B cell (primary cell): ENCODE data around the gene ARL6IP4. TPM values are rescaled to one million over a fixed set of nuclear protein-coding genes. Genes with fewer than 3 reads are reported as not detected.

ENCODE experiments used
- ATAC-seq: fragments of 200-7000 bp; cut with Tn5 transposase; one replicate; pipeline ENCODE4 v1.10.0; 2021; ENCODE audit warnings: low read depth, mild to moderate bottlenecking, moderate number of reproducible peaks, moderate library complexity
- CTCF ChIA-PET: fragments of 350-600 bp; sonication (Branson Sonifier 250); formaldehyde crosslinking; loops from one replicate; lab custom pipeline; 2021; ENCODE audit warnings: antibody characterized with exemption, inconsistent platforms; lab: Charles Lee
- POLR2A ChIA-PET: fragments of 350-600 bp; sonication (Branson Sonifier 250); formaldehyde crosslinking; loops from one replicate; lab custom pipeline; 2021; ENCODE audit warnings: antibody characterized with exemption; lab: Charles Lee
- DNase-seq: peaks from one replicate; pipeline ENCODE4 v3.0.0; 2013
- H2AFZ ChIP-seq: 2 replicates; pipeline ENCODE4 v1.6.1; 2012; ENCODE audit warnings: mild to moderate bottlenecking, low read depth, low read length; ENCODE audit not compliant: insufficient read depth, poor library complexity, severe bottlenecking
- H3K27ac ChIP-seq, 2 donors: 1 replicate in 1 of 2; 2 replicates in 1 of 2; pipeline ENCODE4 v1.5.1; 2012 to 2013; ENCODE audit warnings: low read length in 2 of 2, mild to moderate bottlenecking in 2 of 2, moderate library complexity in 1 of 2
- H3K27me3 ChIP-seq, 4 experiments: fragments of 200-600 bp in 1 of 4; sonication (generic) in 1 of 4; replicated peaks in 1 of 4; 1 replicate in 2 of 4; 2 replicates in 2 of 4; pipeline versions ENCODE4 v1.6.1 to v1.7.0; 2013 to 2016; ENCODE audit warnings: low read length in 3 of 4, mild to moderate bottlenecking in 2 of 4, mixed read lengths in 1 of 4, moderate library complexity in 1 of 4; ENCODE audit not compliant: insufficient read depth in 4 of 4, control insufficient read depth in 3 of 4; ENCODE audit errors: control extremely low read depth in 1 of 4
- H3K36me3 ChIP-seq, 2 experiments: replicated peaks in 1 of 2; 1 replicate in 1 of 2; 2 replicates in 1 of 2; pipeline versions ENCODE4 v1.6.1 to v1.7.1; 2013; ENCODE audit warnings: low read length in 1 of 2; ENCODE audit not compliant: insufficient read depth in 2 of 2, control insufficient read depth in 1 of 2; ENCODE audit errors: control extremely low read depth in 1 of 2, extremely low read depth in 1 of 2
- H3K4me1 ChIP-seq, 2 donors: fragments of 200-600 bp in 1 of 2; sonication (generic) in 1 of 2; 1 replicate in 1 of 2; 2 replicates in 1 of 2; pipeline versions ENCODE4 v1.5.1 to v1.6.1; 2013 to 2017; ENCODE audit warnings: low read length in 2 of 2; ENCODE audit not compliant: control insufficient read depth in 2 of 2, insufficient read depth in 2 of 2
- H3K4me2 ChIP-seq: replicated peaks from 2 replicates; pipeline ENCODE3; 2012; ENCODE audit warnings: mild to moderate bottlenecking, low read depth, low read length; ENCODE audit not compliant: poor library complexity, severe bottlenecking
- H3K4me3 ChIP-seq, 5 experiments: fragments of 200-600 bp in 1 of 5; sonication (generic) in 1 of 5; 1 replicate in 3 of 5; 2 replicates in 2 of 5; pipeline versions ENCODE4 v1.5.1 to v1.7.0; 2011 to 2016; ENCODE audit warnings: low read length in 4 of 5, mild to moderate bottlenecking in 4 of 5, low read depth in 2 of 5, control low read depth in 1 of 5, moderate library complexity in 1 of 5; ENCODE audit not compliant: insufficient read depth in 1 of 5; ENCODE audit errors: control extremely low read depth in 1 of 5, extremely low read depth in 1 of 5
- H3K79me2 ChIP-seq: fragments of 200-600 bp; sonication (generic); one replicate; pipeline ENCODE4 v1.6.0; 2016; ENCODE audit warnings: low read length; ENCODE audit not compliant: control insufficient read depth, insufficient read depth
- H3K9ac ChIP-seq: fragments of 200-600 bp; sonication (generic); 2 replicates; pipeline ENCODE4 v1.6.1; 2017; ENCODE audit warnings: mild to moderate bottlenecking, low read length, moderate library complexity
- H3K9me3 ChIP-seq, 3 donors: one replicate each; pipeline versions ENCODE4 v1.6.1 to v1.7.1; 2013; ENCODE audit warnings: low read length in 2 of 3; ENCODE audit not compliant: control insufficient read depth in 2 of 3, insufficient read depth in 1 of 3; ENCODE audit errors: control extremely low read depth in 1 of 3
- H4K20me1 ChIP-seq: 2 replicates; pipeline ENCODE4 v1.6.0; 2012; ENCODE audit warnings: mild to moderate bottlenecking, low read length; ENCODE audit not compliant: insufficient read depth, control insufficient read depth, poor library complexity, severe bottlenecking
- H3K27ac Mint-ChIP-seq: one replicate; pipeline ENCODE4 v1.8.0; 2021; ENCODE audit warnings: mixed read lengths
- H3K27me3 Mint-ChIP-seq: one replicate; pipeline ENCODE4 v1.8.0; 2021; ENCODE audit warnings: mixed read lengths
- H3K4me1 Mint-ChIP-seq: one replicate; pipeline ENCODE4 v1.8.0; 2021; ENCODE audit warnings: mixed read lengths
- H3K4me3 Mint-ChIP-seq: one replicate; pipeline ENCODE4 v1.8.0; 2021; ENCODE audit warnings: mixed read lengths
- H3K9me3 Mint-ChIP-seq: one replicate; pipeline ENCODE4 v1.8.0; 2022; ENCODE audit warnings: mixed read lengths; ENCODE audit not compliant: insufficient read depth
- CTCF ChIP-seq: fragments of 200-600 bp; IDR thresholded peaks from one replicate; pipeline ENCODE4 v1.8.0; 2022; ENCODE audit warnings: antibody characterized with exemption, mild to moderate bottlenecking
- EZH2 ChIP-seq: IDR thresholded peaks from 2 replicates; pipeline ENCODE4 v1.6.1; 2012; ENCODE audit warnings: borderline replicate concordance, low read depth, mild to moderate bottlenecking, moderate library complexity, low read length; ENCODE audit not compliant: insufficient read depth, poor library complexity, severe bottlenecking
- WGBS: methylation state at CpG from one replicate; pipeline ENCODE4 v1.1.5; 2013; ENCODE audit warnings: missing lambda C conversion rate; ENCODE audit not compliant: insufficient coverage; 5-methylcytosine and 5-hydroxymethylcytosine counted together
- intact Hi-C: fragments of 100-400 bp; cut with micrococcal nuclease; formaldehyde crosslinking; loops from one replicate; pipeline ENCODE4 v1.10.0; 2022
- polyA plus RNA-seq: library from polyadenylated mRNA; depleted of rRNA; stranded (reverse); fragments of >200 nt; gene quantifications from 2 replicates; pipeline ENCODE4 v1.2.3, GENCODE V29; 2012
- total RNA-seq, 2 donors: library from RNA; stranded (reverse); fragments of 120-200 nt in 1 of 2; gene quantifications; 1 replicate in 1 of 2; 2 replicates in 1 of 2; pipeline versions ENCODE4 v1.2.3 to v1.2.4, GENCODE V29; 2013 to 2022

ARL6IP4 gene
- total and polyA plus RNA-seq, 2 donors (not counting 1 experiment from before 2014, with no cell fraction given) = 165 to 274 TPM

GRCh38 chr12:122988612-122989212 is 8.2 kb downstream of the ARL6IP4 start:
- Histone ChIP-seq H4K20me1 (no peaks in the 10 kb centered on the region), H2AFZ (no peak overlapping the region), H3K9me3 (no peaks in the 10 kb centered on the region), H3K79me2 (no peaks in the 10 kb centered on the region), H3K9ac (no peak overlapping the region), H3K4me2 (no peak overlapping the region), H3K27ac (no peak overlapping the region), H3K4me3 (no peak overlapping the region), H3K27me3 (no peaks in the 10 kb centered on the region), H3K4me1 (peaks cover 0 to 5% of the 10 kb centered on the region in 2 donors), H3K36me3 (no peaks in the 10 kb centered on the region)
- Mint-ChIP-seq H3K27me3 (no peaks in the 10 kb centered on the region), H3K4me1 (peaks cover 11% of the 10 kb centered on the region), H3K27ac (no peak overlapping the region), H3K4me3 (no peak overlapping the region), H3K9me3 (no peaks in the 10 kb centered on the region)
- no peak for TF ChIP-seq CTCF
- TF ChIP-seq EZH2 = no peak
- ChIA-PET POLR2A (no interaction called here), CTCF (interaction anchor here (0.5 kb wide), 1 partner anchor 309 kb away, joined by 3 read pairs; no protein-coding TSS in a partner anchor)
- intact Hi-C loops = no loop called here
- 92% methylated on average over 21 of the region's 21 CpGs for WGBS
- ATAC-seq (no peak), DNase-seq (no peak)

GRCh38 chr12:122989225-122989839 is 8.9 kb downstream of the ARL6IP4 start:
- Mint-ChIP-seq H3K27ac (no peak overlapping the region), H3K9me3 (no peaks in the 10 kb centered on the region), H3K4me1 (peaks cover 5% of the 10 kb centered on the region), H3K27me3 (no peaks in the 10 kb centered on the region), H3K4me3 (no peak overlapping the region)
- intact Hi-C loops = no loop called here
- H3K4me2 ChIP-seq = no peak overlapping the region
- H3K4me3 ChIP-seq = no peak overlapping the region
- no peaks in the 10 kb centered on the region for H3K9me3 ChIP-seq
- no peak overlapping the region for H3K9ac ChIP-seq
- no peaks in the 10 kb centered on the region for H3K4me1 ChIP-seq
- DNase-seq = no peak
- no peaks in the 10 kb centered on the region for H4K20me1 ChIP-seq
- H3K27me3 ChIP-seq = no peaks in the 10 kb centered on the region
- H3K36me3 ChIP-seq = no peaks in the 10 kb centered on the region
- H3K27ac ChIP-seq = no peak overlapping the region
- TF ChIP-seq CTCF (no peak), EZH2 (no peak)
- ATAC-seq = no peak
- H2AFZ ChIP-seq = no peak overlapping the region
- no peaks in the 10 kb centered on the region for H3K79me2 ChIP-seq
- ChIA-PET CTCF (interaction anchor here (0.5 kb wide), 1 partner anchor 308 kb away, joined by 3 read pairs; no protein-coding TSS in a partner anchor), POLR2A (interaction anchor here (0.7 kb wide), 1 partner anchor 128 kb away, joined by 3 read pairs; no protein-coding TSS in a partner anchor)
- 88% methylated on average over 7 of the region's 10 CpGs for WGBS
